ENCODE results near the gene SEC23B.

DNA sequence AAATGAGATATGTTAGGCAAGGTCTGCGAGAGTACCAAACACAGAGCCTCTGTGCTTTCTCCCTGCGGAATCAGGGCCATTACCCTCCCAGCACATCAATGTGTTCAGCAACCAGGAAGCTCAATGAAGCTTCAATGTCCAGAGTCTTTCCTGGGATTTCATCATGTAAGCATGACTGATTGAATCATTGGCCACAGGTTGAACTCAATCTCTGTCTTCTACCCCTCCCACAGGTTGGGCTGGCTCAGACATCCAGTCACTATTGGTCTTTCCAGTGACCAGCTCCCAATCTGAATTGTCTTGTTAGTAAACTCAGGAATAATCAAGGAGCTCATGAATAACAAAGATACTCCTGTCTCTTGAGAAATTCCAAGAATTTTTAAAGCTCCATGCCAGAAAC lies 77.4 kb downstream of the SEC23B start:
- no peak for TF ChIP-seq POLR2A (IDR thresholded peaks at IDR 0.05)
- TF ChIP-seq POLR2AphosphoS5 (IDR thresholded peaks at IDR 0.05) = no peak
- TF ChIP-seq, protein P1, sequence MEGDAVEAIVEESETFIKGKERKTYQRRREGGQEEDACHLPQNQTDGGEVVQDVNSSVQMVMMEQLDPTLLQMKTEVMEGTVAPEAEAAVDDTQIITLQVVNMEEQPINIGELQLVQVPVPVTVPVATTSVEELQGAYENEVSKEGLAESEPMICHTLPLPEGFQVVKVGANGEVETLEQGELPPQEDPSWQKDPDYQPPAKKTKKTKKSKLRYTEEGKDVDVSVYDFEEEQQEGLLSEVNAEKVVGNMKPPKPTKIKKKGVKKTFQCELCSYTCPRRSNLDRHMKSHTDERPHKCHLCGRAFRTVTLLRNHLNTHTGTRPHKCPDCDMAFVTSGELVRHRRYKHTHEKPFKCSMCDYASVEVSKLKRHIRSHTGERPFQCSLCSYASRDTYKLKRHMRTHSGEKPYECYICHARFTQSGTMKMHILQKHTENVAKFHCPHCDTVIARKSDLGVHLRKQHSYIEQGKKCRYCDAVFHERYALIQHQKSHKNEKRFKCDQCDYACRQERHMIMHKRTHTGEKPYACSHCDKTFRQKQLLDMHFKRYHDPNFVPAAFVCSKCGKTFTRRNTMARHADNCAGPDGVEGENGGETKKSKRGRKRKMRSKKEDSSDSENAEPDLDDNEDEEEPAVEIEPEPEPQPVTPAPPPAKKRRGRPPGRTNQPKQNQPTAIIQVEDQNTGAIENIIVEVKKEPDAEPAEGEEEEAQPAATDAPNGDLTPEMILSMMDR (IDR thresholded peaks at IDR 0.05) = no peak

Measured in upper lobe of left lung (tissue), 4 donors.